NCI-H187 (cell line): ENCODE results near the gene EBF4.
"Not testable (repeated sequence)": the region's sequence is repeated elsewhere in the genome, so short reads cannot be mapped to it uniquely, and the experiment has no call there.

Experiments used
- DNase-seq, 2 experiments: peaks; one replicate each; lab custom pipeline; 2025; lab: John Stamatoyannopoulos, UW

Gene EBF4

GRCh38 chr20:2673453-2673852, 19.1 kb upstream of the EBF4 start:
- DNase-seq: no peak

DNA sequence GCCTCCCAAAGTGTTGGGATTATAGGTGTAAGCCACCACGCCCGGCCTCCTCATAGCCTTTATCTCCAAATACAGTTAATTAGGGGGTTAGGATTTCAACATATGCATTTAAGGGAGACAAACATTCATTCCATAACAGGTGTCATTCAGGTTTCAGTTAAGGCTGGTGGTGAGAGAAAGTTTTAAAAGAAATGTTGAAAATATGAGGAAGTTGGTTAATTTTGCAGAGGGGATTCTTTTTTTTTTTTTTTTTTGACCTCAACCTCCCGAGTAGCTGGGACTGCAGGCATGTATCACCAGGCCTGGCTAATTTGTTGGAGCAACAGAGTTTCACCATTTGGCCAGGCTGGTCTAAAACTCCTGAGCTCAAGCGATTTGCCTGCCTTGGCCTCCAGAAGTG, 12.5 kb upstream of the EBF4 start:
- DNase-seq: no peak

DNA sequence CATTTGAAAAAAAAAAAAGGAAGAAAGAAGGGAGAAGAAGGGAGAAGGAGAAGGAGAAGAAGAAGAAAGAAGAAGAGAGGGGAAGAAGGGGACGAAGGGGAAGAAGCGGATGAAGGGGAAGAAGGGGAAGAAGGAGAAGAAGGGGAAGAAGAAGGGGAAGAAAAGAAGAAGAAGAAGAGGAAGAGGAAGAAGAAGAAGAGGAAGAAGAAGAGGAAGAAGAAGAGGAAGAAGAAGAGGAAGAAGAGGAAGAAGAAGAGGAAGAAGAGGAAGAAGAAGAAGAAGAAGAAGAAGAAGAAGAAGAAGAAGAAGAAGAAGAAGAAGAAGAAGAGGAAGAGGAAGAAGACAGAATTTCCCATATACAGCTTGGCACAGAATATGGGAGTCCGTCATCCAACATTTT, 10.5 kb upstream of the EBF4 start:
- DNase-seq: not testable (repeated sequence)

DNA sequence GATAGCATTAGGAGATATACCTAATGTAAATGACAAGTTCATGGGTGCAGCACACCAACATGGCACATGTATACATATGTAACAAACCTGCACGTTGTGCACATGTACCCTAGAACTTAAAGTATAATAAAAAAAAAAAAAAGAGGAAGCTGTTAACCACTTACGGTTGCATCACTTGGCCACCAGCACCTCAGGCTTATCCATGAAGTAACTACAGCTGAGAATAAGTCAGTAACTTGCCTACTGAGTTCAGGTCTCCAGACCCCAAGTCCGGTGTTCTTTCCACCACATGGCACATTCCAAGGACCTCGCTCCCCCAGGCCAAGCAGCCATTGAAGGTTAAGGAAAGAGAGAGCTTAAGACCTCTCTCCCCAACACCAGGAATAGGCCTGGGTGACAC, 7.8 kb upstream of the EBF4 start:
- DNase-seq: not testable (repeated sequence)

GRCh38 chr20:2687514-2687913, 5.1 kb upstream of the EBF4 start:
- no peak for DNase-seq

GRCh38 chr20:2688041-2688591, 4.5 kb upstream of the EBF4 start:
- peak; percentile 21 to 25 for DNase-seq

- DNase-seq: no peak
These were observed 2.4 kb upstream of the EBF4 start for GRCh38 chr20:2690213-2690612.

DNA sequence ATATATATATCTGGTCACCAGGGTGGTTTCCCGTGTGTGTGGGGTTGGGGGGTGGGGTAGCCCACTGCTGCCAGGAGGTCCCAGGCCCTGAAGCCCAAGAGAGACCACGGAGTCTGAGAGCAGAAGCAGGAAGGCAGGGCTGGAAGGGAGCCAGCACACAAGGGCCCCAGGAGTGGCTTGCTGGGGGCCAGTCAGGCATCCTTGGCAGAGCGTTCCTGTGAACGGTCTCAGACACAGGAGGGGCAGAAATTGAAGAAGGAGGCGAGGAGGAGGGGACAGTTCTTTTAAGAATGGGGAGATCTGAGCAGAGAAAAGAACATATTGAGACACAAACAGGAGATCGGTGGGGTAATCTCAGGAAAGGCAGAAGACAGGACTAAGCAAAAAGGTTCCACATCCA, 1.9 kb upstream of the EBF4 start:
- no peak for DNase-seq

- no peak for DNase-seq
These were observed 1.5 kb upstream of the EBF4 start for GRCh38 chr20:2691127-2691526.

DNA sequence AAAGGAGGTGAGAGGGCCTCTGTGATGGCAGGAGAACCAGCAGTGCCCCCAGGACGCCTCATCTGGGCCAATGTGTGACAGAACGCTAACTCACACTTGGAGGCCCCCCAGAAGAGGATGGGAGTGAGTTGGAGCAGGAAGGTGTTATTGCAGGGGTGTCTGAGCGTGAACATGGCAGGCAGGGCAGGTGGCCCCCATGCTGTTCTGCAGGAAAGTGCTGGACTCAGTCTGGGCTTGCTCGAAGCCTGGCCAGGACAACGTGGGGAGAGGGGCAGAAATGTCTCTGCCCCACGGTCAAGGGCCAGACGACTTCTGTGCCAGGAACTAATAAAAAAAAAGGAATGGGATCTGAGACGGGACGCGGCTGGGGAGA, 931 bp upstream of the EBF4 start:
- no peak for DNase-seq

GRCh38 chr20:2692886-2693285, 306 bp downstream of the EBF4 start:
- no peak for DNase-seq

DNA sequence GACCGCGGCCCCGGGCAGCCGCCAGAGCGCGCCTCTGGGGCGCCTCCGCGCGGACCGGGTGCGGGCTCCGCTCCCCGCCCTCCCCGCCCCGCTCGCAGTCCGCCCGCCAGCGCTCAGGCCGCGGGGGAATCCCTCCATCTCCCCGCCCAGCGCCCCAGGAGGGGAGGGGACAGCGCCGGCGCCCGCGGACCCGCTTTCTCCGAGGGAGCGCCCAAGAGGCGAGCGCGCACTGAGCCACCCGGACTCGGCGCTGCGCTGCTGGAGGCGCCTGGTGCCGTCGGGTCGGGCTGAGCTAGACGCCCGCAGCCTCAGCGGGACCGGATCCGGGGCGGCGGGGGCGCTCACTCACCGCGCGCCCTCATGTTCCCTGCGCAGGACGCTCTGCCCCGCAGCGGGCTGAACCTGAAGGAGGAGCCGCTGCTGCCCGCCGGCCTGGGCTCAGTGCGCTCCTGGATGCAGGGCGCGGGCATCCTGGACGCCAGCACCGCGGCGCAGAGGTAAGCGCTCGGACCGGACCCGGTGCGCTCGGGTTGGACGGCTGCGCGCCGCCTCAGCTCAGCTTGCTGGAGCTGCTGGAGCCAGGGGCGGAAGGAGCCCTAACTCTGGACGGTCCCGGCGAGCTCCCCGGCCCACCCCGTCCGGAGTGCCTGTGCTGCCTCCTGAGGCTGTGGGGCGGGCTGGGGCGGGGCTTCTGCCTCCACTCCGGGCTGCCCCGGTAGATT, 867 bp downstream of the EBF4 start:
- DNase-seq: no peak

DNA sequence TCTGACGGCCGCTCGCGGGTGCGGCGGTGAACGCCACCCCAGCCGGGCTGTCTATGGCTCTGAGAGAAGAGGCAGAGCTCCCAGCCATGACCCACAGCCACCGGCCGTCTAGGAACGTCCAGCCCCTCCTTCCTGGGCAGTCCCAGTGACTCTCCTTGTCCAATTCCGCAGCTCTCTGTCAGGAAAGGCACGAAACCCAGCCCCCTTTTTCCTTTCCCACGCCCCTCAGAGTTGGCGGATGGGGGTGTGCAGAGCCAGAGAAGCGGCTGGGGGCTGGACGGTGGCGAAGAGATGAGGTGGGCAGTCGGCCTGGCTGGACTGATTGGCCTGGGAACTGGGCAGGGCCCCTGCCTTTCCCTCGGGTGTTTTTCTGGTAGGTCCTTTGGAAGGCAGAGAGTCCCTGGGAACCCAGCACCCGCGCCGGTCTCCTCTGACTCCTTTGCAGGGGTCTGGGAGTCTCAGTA, 1.5 kb downstream of the EBF4 start:
- no peak for DNase-seq

DNA sequence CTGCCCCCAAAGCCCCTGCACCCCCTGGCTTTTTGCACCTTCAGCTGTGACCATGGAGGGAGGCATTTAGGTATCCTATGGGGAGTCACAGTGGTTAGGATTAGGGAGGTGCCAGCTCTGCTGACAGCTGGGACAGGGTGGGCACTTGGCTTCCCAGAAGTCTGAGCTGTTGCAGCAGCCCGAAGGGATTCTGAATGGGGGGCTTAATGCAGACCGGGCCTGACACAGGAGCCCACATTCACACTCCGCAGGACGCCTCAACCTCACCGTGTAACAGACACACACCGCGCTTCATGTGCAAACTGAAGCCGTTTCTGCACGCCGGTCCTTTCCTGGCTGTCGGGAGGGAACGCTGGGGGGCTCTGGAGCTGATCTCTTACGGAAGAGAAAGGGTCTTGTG, 1.9 kb downstream of the EBF4 start:
- DNase-seq: no peak

DNA sequence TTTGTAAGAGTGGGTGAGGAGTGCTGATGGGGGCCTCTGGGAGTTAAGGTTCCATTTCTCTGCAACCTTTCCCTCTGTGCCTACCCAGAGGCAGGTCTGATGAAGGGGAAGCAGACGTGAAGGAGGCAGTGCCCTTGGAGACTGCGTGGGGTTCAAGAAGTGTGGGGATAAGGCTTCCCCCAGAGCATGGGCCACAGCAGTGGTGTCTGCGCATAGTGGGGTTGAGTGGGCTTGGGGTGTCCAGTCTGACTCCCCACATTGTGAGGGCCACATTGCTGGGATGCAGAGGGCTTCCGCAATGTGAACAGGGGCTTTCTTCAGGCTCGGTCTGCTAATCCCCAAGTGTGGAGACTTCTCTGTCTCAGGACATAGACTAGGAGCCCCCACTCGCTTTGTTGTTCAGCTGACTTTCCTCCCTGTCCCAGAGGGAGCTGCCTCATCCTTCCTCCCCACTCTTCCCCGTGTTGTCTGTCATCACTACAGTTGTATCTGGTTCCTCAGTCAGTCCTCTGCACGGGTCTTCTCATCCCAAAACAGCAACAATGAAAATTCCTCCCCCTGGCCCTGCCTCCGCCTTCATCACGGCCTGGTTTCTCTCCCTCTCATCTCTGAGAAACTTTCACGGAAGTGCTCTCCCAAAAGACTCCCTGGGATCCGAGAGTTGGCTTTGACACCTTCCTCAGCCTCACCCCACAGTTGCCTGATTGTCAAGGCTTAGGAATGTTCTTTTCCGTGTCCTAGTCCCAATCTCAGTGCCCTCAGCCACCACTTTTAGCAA, 2.8 kb downstream of the EBF4 start:
- DNase-seq: no peak

- DNase-seq: not testable (repeated sequence)
These were observed 3.5 kb downstream of the EBF4 start for GRCh38 chr20:2695984-2696525.

DNA sequence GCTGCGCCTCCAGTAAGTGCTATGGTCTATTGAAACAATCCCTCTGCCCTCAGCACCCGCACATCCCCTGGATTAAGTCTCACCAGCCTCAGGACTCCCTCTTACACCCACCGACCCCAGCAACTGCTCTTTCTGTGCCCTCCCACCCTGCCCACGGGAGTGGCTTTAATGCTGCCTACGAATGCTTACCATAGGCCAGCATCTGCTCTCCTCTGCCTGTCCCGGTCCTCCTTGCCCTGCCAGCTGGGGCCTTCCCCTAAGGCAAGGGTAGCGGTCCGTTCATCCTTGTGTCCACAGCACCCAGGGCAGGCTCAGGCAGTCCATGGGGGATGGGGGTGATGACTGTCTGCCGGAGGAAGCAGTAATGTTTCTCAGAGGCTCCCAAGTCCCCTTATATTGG, 4.1 kb downstream of the EBF4 start:
- DNase-seq: no peak

DNA sequence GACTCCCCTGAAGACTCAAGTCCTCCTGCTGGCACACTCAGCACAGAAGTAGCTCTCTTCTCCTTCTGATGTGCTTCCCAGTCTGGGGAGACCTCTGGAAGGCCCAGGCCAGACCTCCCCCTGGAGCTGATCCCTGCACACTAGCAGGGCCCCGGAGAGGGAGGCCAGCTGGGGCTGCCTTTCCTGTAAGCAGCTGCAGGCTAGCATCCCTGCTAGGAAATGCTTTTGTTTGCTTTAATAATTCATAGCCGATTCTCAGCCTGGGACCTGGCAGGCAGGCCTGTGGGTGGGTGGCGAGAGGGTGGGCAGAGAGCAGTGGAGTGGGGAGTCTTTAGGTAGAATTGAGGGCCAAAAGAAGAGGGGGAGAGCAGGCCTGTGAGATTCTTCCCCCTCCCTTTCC, 5.2 kb downstream of the EBF4 start:
- DNase-seq: no peak

GRCh38 chr20:2698186-2698817, 5.7 kb downstream of the EBF4 start:
- no peak for DNase-seq

GRCh38 chr20:2698912-2699311, 6.3 kb downstream of the EBF4 start:
- DNase-seq: no peak

GRCh38 chr20:2699775-2700413, 7.3 kb downstream of the EBF4 start:
- no peak for DNase-seq
